A549 treated with Hydrocortisone at 1 μM for 4 hours (cell line): ENCODE results near the gene ERCC2. TPM values are rescaled to one million over a fixed set of nuclear protein-coding genes. Genes with fewer than 3 reads are reported as not detected.

Experiments
- total RNA-seq: library from RNA; stranded (reverse); fragments of 200-300 nt; extraction: Qiagen RNA extraction; gene quantifications from 5 replicates; pipeline ENCODE4 v1.2.3, GENCODE V29; 2022

ERCC2 gene
- total RNA-seq, result 11.1 to 13.3 TPM (median 12.3 TPM) in 5 replicates

GRCh38 chr19:45370410-45371204 is at the start of gene ERCC2:
Gene ERCC2, minus strand, starts transcription at chr19:45370573. Its CDS starts 33 bp downstream, at chr19:45370540.

GRCh38 chr19:45406226-45407090 is 36.1 kb upstream of the ERCC2 start, which contains the start of gene POLR1G:
Gene POLR1G, plus strand, starts transcription at chr19:45406644. Its CDS starts 53 bp downstream, at chr19:45406697.

DNA sequence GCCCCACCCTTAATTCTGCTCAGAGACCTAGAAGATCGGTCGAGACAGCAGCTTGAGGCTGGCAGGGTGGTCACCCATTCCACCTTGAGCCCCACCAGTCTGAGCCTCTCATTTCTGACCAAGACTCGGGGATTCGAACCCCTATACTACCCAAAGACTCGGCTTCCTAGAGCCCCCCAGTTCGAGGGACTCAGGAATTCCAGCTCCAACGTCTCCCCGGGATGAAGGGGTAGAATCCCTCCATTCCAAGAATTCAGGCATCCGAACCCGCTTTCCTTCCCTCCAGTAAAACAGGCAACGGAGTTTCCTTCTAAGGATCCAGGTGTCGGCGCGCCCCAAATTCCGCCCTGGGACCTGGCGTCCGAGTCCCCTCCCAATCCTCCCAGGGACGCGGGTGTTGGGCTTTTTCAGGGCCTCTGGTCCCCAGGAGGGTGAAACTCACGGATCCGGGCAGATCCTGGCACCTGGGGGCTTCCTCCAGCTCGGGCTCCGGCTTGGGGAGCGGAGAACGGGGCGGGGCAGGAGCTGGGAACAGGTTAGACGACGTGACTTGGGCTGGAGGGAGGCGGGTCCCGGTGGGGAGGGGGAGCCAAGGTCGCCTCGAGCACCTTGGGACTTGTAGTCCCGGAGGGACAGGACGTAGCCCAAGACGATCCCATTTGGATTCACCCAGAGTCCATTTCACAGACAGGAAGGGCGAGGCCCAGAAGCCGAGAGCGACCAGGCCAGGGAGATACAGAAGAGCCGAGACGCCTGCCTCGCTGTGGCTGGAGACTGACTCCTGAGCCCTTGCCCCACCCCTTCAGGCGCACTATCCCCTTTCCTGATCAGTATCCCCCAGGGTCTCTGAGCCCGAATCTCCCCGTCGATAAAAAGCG is 34.4 kb upstream of the ERCC2 start, which contains the start of gene PPP1R13L:
PPP1R13L (minus strand) TSS at position 513 of the 878 bp plus-strand sequence. CDS start 6,751 bp downstream, outside the sequence.

GRCh38 chr19:45340232-45340898 is 30.0 kb downstream of the ERCC2 start, which contains the start of gene KLC3:
Gene KLC3, plus strand, starts transcription at chr19:45340750. Its CDS starts 4,792 bp downstream, at chr19:45345542.

GRCh38 chr19:45322744-45323281 is 47.6 kb downstream of the ERCC2 start, which contains the start of gene CKM:
Gene CKM, minus strand, starts transcription at chr19:45322875. Its CDS starts 3,162 bp downstream, at chr19:45319713.

Other genes with a start within 250 kb of the ERCC2 start
- gene NKPD1, start 209.6 kb downstream of the ERCC2 start, total RNA-seq, result 0.56 to 0.90 TPM (median 0.77 TPM) in 5 replicates
- 37.4 to 50.6 TPM (median 40.1 TPM) in 5 replicates for gene TRAPPC6A, start 192.3 kb downstream of the ERCC2 start, total RNA-seq
- gene BLOC1S3, start 191.8 kb downstream of the ERCC2 start, total RNA-seq, result 25.7 to 31.9 TPM (median 29.7 TPM) in 5 replicates
- 1.5 to 2.5 TPM (median 2.0 TPM) in 5 replicates for gene EXOC3L2, start 125.2 kb downstream of the ERCC2 start, total RNA-seq
- gene MARK4, start 119.3 kb downstream of the ERCC2 start, total RNA-seq, result 6.7 to 12.7 TPM (median 8.1 TPM) in 5 replicates
- 0.05 TPM in 1 of 5 replicates, not detected in the others for gene CKM, start 47.7 kb downstream of the ERCC2 start, total RNA-seq
- gene KLC3, start 29.8 kb downstream of the ERCC2 start, total RNA-seq, result 0.69 to 1.4 TPM (median 0.89 TPM) in 5 replicates
- 33.6 to 48.1 TPM (median 40.0 TPM) in 5 replicates for gene PPP1R13L, start 34.5 kb upstream of the ERCC2 start, total RNA-seq
- gene POLR1G, start 36.1 kb upstream of the ERCC2 start, total RNA-seq, result 45.2 to 51.3 TPM (median 49.5 TPM) in 5 replicates
- gene ERCC1, start 53.3 kb upstream of the ERCC2 start, total RNA-seq, result 140 to 173 TPM (median 163 TPM) in 5 replicates
- gene FOSB, start 97.4 kb upstream of the ERCC2 start, total RNA-seq, result 10.5 to 18.6 TPM (median 11.7 TPM) in 5 replicates
- gene RTN2, start 126.5 kb upstream of the ERCC2 start, total RNA-seq, result 10.0 to 15.5 TPM (median 12.0 TPM) in 5 replicates
- gene PPM1N, start 127.9 kb upstream of the ERCC2 start, total RNA-seq, result 6.8 to 9.0 TPM (median 7.4 TPM) in 5 replicates
- gene VASP, start 136.9 kb upstream of the ERCC2 start, total RNA-seq, result 201 to 246 TPM (median 235 TPM) in 5 replicates
- gene OPA3, start 214.2 kb upstream of the ERCC2 start, total RNA-seq, result 14.6 to 19.6 TPM (median 18.2 TPM) in 5 replicates
- gene GPR4, start 231.6 kb upstream of the ERCC2 start, total RNA-seq, result 0.29 to 0.56 TPM (median 0.38 TPM) in 5 replicates